A549 (cell line): ENCODE measurements around the gene SPATA13.

Experiments
- EP300 ChIP-seq, 2 experiments: fragments of >200 bp; sonication (Bioruptor Twin); formaldehyde crosslinking; IDR thresholded peaks; 2 replicates in 1 of 2; 3 replicates in 1 of 2; pipeline ENCODE4 v1.6.1; 2016 to 2017
- ESRRA ChIP-seq: fragments of 150-350 bp; IDR thresholded peaks from 2 replicates; pipeline ENCODE4 v1.6.1; 2014; ENCODE audit warnings: mild to moderate bottlenecking, low read length, borderline replicate concordance
- NR3C1 ChIP-seq: fragments of >200 bp; sonication (Bioruptor Twin); formaldehyde crosslinking; IDR thresholded peaks from 3 replicates; pipeline ENCODE4 v1.6.1; 2017
- TF ChIP-seq, protein P1 (sequence below): fragments of >200 bp; sonication (Bioruptor Twin); formaldehyde crosslinking; IDR thresholded peaks from 3 replicates; pipeline ENCODE4 v1.5.1; 2016
- TF ChIP-seq, protein P2 (sequence below): fragments of 200-600 bp; sonication (generic); IDR thresholded peaks from 2 replicates; pipeline ENCODE4 v1.6.1; 2016; ENCODE audit warnings: antibody characterized with exemption, mild to moderate bottlenecking, moderate library complexity

DNA sequence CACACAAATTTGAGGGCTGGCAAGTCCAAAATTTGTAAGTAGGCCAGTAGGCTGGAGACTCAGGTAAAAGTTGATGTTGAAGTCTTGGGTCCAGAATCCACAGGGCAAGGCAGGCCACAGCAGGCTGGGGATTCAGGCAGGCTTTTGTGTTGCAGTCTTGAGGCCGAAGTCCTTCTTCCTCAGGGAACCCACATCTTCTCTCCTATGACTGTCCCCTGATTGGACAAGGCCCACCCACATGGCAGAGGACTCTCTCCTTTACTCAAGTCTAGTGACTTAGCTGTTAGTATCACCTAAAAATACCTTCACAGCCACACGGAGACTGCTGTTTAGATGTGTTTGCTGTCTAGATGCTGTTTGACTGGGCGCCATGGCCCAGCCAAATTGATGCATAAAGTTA is 9.9 kb upstream of the SPATA13 start:
- TF ChIP-seq, protein P1, sequence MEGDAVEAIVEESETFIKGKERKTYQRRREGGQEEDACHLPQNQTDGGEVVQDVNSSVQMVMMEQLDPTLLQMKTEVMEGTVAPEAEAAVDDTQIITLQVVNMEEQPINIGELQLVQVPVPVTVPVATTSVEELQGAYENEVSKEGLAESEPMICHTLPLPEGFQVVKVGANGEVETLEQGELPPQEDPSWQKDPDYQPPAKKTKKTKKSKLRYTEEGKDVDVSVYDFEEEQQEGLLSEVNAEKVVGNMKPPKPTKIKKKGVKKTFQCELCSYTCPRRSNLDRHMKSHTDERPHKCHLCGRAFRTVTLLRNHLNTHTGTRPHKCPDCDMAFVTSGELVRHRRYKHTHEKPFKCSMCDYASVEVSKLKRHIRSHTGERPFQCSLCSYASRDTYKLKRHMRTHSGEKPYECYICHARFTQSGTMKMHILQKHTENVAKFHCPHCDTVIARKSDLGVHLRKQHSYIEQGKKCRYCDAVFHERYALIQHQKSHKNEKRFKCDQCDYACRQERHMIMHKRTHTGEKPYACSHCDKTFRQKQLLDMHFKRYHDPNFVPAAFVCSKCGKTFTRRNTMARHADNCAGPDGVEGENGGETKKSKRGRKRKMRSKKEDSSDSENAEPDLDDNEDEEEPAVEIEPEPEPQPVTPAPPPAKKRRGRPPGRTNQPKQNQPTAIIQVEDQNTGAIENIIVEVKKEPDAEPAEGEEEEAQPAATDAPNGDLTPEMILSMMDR: no peak
- TF ChIP-seq NR3C1 (no peak), EP300 (IDR thresholded peaks at IDR 0.05) (no peak), ESRRA (no peak)
- TF ChIP-seq, protein P2, sequence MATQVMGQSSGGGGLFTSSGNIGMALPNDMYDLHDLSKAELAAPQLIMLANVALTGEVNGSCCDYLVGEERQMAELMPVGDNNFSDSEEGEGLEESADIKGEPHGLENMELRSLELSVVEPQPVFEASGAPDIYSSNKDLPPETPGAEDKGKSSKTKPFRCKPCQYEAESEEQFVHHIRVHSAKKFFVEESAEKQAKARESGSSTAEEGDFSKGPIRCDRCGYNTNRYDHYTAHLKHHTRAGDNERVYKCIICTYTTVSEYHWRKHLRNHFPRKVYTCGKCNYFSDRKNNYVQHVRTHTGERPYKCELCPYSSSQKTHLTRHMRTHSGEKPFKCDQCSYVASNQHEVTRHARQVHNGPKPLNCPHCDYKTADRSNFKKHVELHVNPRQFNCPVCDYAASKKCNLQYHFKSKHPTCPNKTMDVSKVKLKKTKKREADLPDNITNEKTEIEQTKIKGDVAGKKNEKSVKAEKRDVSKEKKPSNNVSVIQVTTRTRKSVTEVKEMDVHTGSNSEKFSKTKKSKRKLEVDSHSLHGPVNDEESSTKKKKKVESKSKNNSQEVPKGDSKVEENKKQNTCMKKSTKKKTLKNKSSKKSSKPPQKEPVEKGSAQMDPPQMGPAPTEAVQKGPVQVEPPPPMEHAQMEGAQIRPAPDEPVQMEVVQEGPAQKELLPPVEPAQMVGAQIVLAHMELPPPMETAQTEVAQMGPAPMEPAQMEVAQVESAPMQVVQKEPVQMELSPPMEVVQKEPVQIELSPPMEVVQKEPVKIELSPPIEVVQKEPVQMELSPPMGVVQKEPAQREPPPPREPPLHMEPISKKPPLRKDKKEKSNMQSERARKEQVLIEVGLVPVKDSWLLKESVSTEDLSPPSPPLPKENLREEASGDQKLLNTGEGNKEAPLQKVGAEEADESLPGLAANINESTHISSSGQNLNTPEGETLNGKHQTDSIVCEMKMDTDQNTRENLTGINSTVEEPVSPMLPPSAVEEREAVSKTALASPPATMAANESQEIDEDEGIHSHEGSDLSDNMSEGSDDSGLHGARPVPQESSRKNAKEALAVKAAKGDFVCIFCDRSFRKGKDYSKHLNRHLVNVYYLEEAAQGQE: no peak
